K562 (cell line): ENCODE data around the gene TMIGD2. TPM values are rescaled to one million over a fixed set of nuclear protein-coding genes. Genes with fewer than 3 reads are reported as not detected.

ENCODE experiments used
- BCOR ChIP-seq: fragments of 450-650 bp; IDR thresholded peaks from 2 replicates; pipeline ENCODE4 v1.6.1; 2016
- BMI1 ChIP-seq: fragments of 150-350 bp; IDR thresholded peaks from 2 replicates; pipeline ENCODE4 v1.6.1; 2014; ENCODE audit warnings: low read length
- C11orf30 ChIP-seq: fragments of 450-650 bp; IDR thresholded peaks from 2 replicates; pipeline ENCODE4 v1.6.1; 2016; ENCODE audit warnings: low read depth, mild to moderate bottlenecking
- CHD2 ChIP-seq: IDR thresholded peaks from 2 replicates; pipeline ENCODE4 v1.6.1; 2011; ENCODE audit warnings: low read depth, low read length
- CTBP1 ChIP-seq: fragments of 450-650 bp; IDR thresholded peaks from 2 replicates; pipeline ENCODE4 v1.6.1; 2016; ENCODE audit warnings: borderline replicate concordance
- EP300 ChIP-seq: IDR thresholded peaks from 2 replicates; pipeline ENCODE4 v1.6.1; 2012; ENCODE audit warnings: low read length, improper control_type of control experiment
- JUN ChIP-seq, 2 experiments: sonication (generic) in 1 of 2; formaldehyde crosslinking in 1 of 2; IDR thresholded peaks; 2 replicates each; pipeline versions ENCODE4 v1.6.1 to v1.8.0; 2012 to 2022; ENCODE audit warnings: borderline replicate concordance in 2 of 2, mild to moderate bottlenecking in 2 of 2, improper control_type of control experiment in 1 of 2, low read depth in 1 of 2, low read length in 1 of 2, missing genetic modification reagents in 1 of 2
- LCOR ChIP-seq: sonication (generic); formaldehyde crosslinking; IDR thresholded peaks from 2 replicates; pipeline ENCODE4 v1.8.0; 2022; ENCODE audit warnings: mild to moderate bottlenecking, missing genetic modification reagents
- MYC ChIP-seq, 2 experiments: fragments of 250-450 bp in 1 of 2; sonication (Bioruptor Pico) in 1 of 2; IDR thresholded peaks; 2 replicates each; pipeline versions ENCODE4 v1.5.1 to v1.6.1; 2012 to 2021; ENCODE audit warnings: low read depth in 2 of 2, borderline replicate concordance in 1 of 2, improper control_type of control experiment in 1 of 2, low read length in 1 of 2, mild to moderate bottlenecking in 1 of 2, moderate library complexity in 1 of 2
- PHF8 ChIP-seq: fragments of 200-600 bp; sonication (generic); IDR thresholded peaks from 2 replicates; pipeline ENCODE4 v1.6.1; 2012; ENCODE audit warnings: mixed run types, mild to moderate bottlenecking, inconsistent platforms, low read length, moderate library complexity, borderline replicate concordance
- POLR2H ChIP-seq: IDR thresholded peaks from 2 replicates; pipeline ENCODE4 v1.6.1; 2016; ENCODE audit warnings: missing genetic modification characterization, low read depth, mild to moderate bottlenecking, control low read depth, missing compliant biosample characterization, moderate library complexity
- POLR3A ChIP-seq: IDR thresholded peaks from 2 replicates; pipeline ENCODE4 v1.6.1; 2011; ENCODE audit warnings: borderline replicate concordance, mild to moderate bottlenecking, moderate library complexity; ENCODE audit not compliant: insufficient read length, insufficient read depth; ENCODE audit errors: extremely low read depth
- RUNX1 ChIP-seq: sonication (generic); IDR thresholded peaks from 2 replicates; pipeline ENCODE4 v1.6.1; 2016; ENCODE audit warnings: antibody characterized with exemption, low read depth
- ZNF253 ChIP-seq: fragments of 250-450 bp; sonication (Bioruptor Pico); conservative IDR thresholded peaks from 2 replicates; pipeline ENCODE4 v1.6.1; 2021; ENCODE audit warnings: mild to moderate bottlenecking
- ZNF324 ChIP-seq: fragments of 250-450 bp; sonication (Bioruptor Pico); IDR thresholded peaks from 2 replicates; pipeline ENCODE4 v1.4.0; 2020; ENCODE audit warnings: mild to moderate bottlenecking
- ZNF408 ChIP-seq: fragments of 250-450 bp; sonication (Bioruptor Pico); IDR thresholded peaks from 2 replicates; pipeline ENCODE4 v1.4.0; 2020; ENCODE audit warnings: low read depth, mild to moderate bottlenecking, moderate library complexity
- ZNF699 ChIP-seq: fragments of 250-450 bp; sonication (Bioruptor Pico); IDR thresholded peaks from 2 replicates; pipeline ENCODE4 v1.8.0; 2021; ENCODE audit warnings: mild to moderate bottlenecking, moderate library complexity; ENCODE audit not compliant: insufficient replicate concordance
- polyA plus RNA-seq, 8 experiments: library from polyadenylated mRNA; depleted of rRNA in 4 of 8; stranded (reverse) in 5 of 8; unstranded in 3 of 8; fragments of >200 nt; fragmentation: Nextera tagmentation in 2 of 8; fragmentation: Illumina TruSeq in 1 of 8; extraction: Ambion mirVana in 2 of 8; extraction: Trizol in 1 of 8; gene quantifications; 2 replicates each; pipeline versions ENCODE4 v1.2.1 to v1.2.3, GENCODE V29; 2011 to 2014; ENCODE audit warnings: inconsistent platforms in 1 of 8, missing spikeins in 1 of 8
- total RNA-seq, 7 experiments: library from RNA; depleted of rRNA in 6 of 7; stranded (reverse); fragments of >200 nt in 6 of 7; fragmentation: Illumina TruSeq in 2 of 7; extraction: Trizol in 2 of 7; gene quantifications; 2 replicates each; pipeline versions ENCODE4 v1.2.1 to v1.2.3, GENCODE V29; 2011 to 2021; ENCODE audit warnings: low replicate concordance in 1 of 7
- TF ChIP-seq, protein P1 (sequence below): fragments of 250-450 bp; sonication (Bioruptor Pico); IDR thresholded peaks from 2 replicates; pipeline ENCODE4 v1.9.0; 2021; ENCODE audit warnings: mild to moderate bottlenecking
- TF ChIP-seq, protein P2 (sequence below): fragments of 450-650 bp; IDR thresholded peaks from 2 replicates; pipeline ENCODE4 v1.6.1; 2018; ENCODE audit not compliant: partially characterized antibody
- TF ChIP-seq, protein P3 (sequence below), 2 experiments: IDR thresholded peaks; 2 replicates each; pipeline ENCODE4 v1.6.1; 2011; ENCODE audit warnings: borderline replicate concordance in 1 of 2, control low read depth in 1 of 2, low read depth in 1 of 2, low read length in 1 of 2, mild to moderate bottlenecking in 1 of 2, mixed read lengths in 1 of 2, moderate library complexity in 1 of 2; ENCODE audit not compliant: insufficient read depth in 1 of 2, insufficient read length in 1 of 2, poor library complexity in 1 of 2, severe bottlenecking in 1 of 2; ENCODE audit errors: extremely low read depth in 1 of 2
- TF ChIP-seq, protein P4 (sequence below): sonication (generic); formaldehyde crosslinking; IDR thresholded peaks from 2 replicates; pipeline ENCODE4 v1.9.0; 2022; ENCODE audit warnings: mild to moderate bottlenecking, missing genetic modification reagents

Gene TMIGD2
- total and polyA plus RNA-seq, 9 of the 15 experiments (the other 6 are each of a cell fraction or from before 2014, with no cell fraction given), result not detected

DNA sequence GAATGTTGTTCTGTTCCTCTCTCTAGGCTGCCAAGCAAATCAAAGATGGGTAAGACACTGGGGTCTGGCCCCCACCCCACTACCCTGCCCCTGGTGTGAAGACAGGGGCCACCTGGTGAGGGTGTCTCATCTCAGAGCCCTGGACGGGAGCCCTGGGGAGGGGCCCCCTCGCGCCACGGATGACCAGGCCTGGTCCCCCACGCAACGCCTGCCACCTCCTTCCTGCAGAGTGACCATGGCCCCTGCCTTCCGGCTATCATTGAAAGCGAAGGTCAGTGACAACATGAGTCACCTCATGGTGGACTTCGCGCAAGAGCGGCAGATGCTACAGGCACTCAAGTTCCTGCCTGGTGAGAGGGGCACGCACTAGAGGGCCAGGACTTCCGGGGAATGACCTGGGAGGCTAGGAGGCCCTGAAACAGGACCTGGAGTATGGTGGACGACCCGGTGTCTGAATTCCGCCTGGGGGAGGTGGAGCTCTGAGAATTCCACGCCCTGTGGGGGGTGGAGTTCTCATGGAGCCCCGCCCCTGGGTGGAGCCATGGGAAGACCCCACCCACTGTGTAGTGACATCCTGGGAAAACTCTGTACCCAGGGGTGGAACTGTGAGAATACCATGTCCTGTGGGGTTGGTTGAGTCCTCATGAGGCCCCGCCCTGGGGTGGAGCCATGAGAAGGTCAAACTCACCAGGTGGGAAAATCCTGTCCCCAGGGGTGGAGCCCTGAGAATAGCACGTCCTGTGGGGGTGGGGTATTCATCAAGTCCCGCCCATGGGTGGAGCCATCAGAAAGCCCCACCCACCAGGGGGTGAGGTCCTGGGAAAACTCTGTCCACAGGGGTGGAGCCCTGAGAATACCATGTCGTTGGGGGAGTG is 8.3 kb upstream of the TMIGD2 start (continued):
- TF ChIP-seq C11orf30, result no peak
- peak; percentile 22; the same call in 1 of the 2 replicates for TF ChIP-seq CTBP1
- peak; percentile 82; the same call in 1 of the 2 replicates for TF ChIP-seq PHF8
- TF ChIP-seq, protein P1, sequence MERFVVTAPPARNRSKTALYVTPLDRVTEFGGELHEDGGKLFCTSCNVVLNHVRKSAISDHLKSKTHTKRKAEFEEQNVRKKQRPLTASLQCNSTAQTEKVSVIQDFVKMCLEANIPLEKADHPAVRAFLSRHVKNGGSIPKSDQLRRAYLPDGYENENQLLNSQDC, result no peak
- peak; percentile 71 for TF ChIP-seq LCOR (CRISPR knock-in tag)
- TF ChIP-seq, protein P2, sequence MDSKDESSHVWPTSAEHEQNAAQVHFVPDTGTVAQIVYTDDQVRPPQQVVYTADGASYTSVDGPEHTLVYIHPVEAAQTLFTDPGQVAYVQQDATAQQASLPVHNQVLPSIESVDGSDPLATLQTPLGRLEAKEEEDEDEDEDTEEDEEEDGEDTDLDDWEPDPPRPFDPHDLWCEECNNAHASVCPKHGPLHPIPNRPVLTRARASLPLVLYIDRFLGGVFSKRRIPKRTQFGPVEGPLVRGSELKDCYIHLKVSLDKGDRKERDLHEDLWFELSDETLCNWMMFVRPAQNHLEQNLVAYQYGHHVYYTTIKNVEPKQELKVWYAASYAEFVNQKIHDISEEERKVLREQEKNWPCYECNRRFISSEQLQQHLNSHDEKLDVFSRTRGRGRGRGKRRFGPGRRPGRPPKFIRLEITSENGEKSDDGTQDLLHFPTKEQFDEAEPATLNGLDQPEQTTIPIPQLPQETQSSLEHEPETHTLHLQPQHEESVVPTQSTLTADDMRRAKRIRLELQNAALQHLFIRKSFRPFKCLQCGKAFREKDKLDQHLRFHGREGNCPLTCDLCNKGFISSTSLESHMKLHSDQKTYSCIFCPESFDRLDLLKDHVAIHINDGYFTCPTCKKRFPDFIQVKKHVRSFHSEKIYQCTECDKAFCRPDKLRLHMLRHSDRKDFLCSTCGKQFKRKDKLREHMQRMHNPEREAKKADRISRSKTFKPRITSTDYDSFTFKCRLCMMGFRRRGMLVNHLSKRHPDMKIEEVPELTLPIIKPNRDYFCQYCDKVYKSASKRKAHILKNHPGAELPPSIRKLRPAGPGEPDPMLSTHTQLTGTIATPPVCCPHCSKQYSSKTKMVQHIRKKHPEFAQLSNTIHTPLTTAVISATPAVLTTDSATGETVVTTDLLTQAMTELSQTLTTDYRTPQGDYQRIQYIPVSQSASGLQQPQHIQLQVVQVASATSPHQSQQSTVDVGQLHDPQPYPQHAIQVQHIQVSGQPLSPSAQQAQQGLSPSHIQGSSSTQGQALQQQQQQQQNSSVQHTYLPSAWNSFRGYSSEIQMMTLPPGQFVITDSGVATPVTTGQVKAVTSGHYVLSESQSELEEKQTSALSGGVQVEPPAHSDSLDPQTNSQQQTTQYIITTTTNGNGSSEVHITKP, result peak; percentile 90
- peak; percentile 67; the same call in 1 of the 2 replicates for TF ChIP-seq JUN (IDR thresholded peaks at IDR 0.05; ENCODE audit: borderline replicate concordance, low read depth, low read length)
- peak; percentile 47; the same call in 1 of the 2 replicates for TF ChIP-seq JUN (CRISPR knock-in tag; IDR thresholded peaks at IDR 0.05; ENCODE audit: borderline replicate concordance)
- TF ChIP-seq ZNF324 (CRISPR knock-in tag), result no peak
- TF ChIP-seq CHD2, result no peak
- no peak for TF ChIP-seq BCOR
- no peak for TF ChIP-seq ZNF699
- no peak for TF ChIP-seq EP300
- no peak for TF ChIP-seq POLR3A
- TF ChIP-seq, protein P3, sequence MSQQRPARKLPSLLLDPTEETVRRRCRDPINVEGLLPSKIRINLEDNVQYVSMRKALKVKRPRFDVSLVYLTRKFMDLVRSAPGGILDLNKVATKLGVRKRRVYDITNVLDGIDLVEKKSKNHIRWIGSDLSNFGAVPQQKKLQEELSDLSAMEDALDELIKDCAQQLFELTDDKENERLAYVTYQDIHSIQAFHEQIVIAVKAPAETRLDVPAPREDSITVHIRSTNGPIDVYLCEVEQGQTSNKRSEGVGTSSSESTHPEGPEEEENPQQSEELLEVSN (IDR thresholded peaks at IDR 0.05; ENCODE audit: borderline replicate concordance in 1 of 2, extremely low read depth in 1 of 2, insufficient read depth in 1 of 2, insufficient read length in 1 of 2, low read depth in 1 of 2, low read length in 1 of 2, poor library complexity in 1 of 2, severe bottlenecking in 1 of 2), result peak; percentile 74 to 83
- TF ChIP-seq ZNF253 (CRISPR knock-in tag), result no peak
- no peak for TF ChIP-seq ZNF408 (CRISPR knock-in tag)
- no peak for TF ChIP-seq POLR2H (tag)
- peak; percentile 56; the same call in 1 of the 2 replicates for TF ChIP-seq MYC (IDR thresholded peaks at IDR 0.05; ENCODE audit: low read depth, low read length)
- TF ChIP-seq MYC (CRISPR knock-in tag; IDR thresholded peaks at IDR 0.05; ENCODE audit: borderline replicate concordance, low read depth), result no peak
- TF ChIP-seq, protein P4, sequence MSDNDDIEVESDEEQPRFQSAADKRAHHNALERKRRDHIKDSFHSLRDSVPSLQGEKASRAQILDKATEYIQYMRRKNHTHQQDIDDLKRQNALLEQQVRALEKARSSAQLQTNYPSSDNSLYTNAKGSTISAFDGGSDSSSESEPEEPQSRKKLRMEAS, result peak; percentile 77
- TF ChIP-seq RUNX1, result no peak
- no peak for TF ChIP-seq BMI1
